SK-N-SH treated with all-trans-retinoic acid at 6 μM for 48 hours (cell line): Measurements from ENCODE around the gene HSF4.

ENCODE experiments used
- ARNTL ChIP-seq: fragments of 450-650 bp; formaldehyde crosslinking; IDR thresholded peaks from 2 replicates; pipeline ENCODE4 v1.5.0; 2020; ENCODE audit warnings: low read depth, mild to moderate bottlenecking, moderate library complexity, borderline replicate concordance
- CREB5 ChIP-seq: fragments of 250-450 bp; sonication (Bioruptor Pico); IDR thresholded peaks from 2 replicates; pipeline ENCODE4 v1.5.1; 2020; ENCODE audit warnings: low read depth, mild to moderate bottlenecking, moderate library complexity
- CSDC2 ChIP-seq: fragments of 250-450 bp; sonication (Bioruptor Pico); IDR thresholded peaks from 2 replicates; pipeline ENCODE4 v1.5.0; 2020; ENCODE audit warnings: mild to moderate bottlenecking, moderate library complexity
- CSRNP3 ChIP-seq: fragments of 250-450 bp; sonication (Bioruptor Pico); IDR thresholded peaks from 2 replicates; pipeline ENCODE4 v1.5.1; 2021; ENCODE audit warnings: mild to moderate bottlenecking, moderate library complexity
- ESRRG ChIP-seq: fragments of 250-450 bp; sonication (Bioruptor Pico); IDR thresholded peaks from 2 replicates; pipeline ENCODE4 v1.6.1; 2021; ENCODE audit warnings: mild to moderate bottlenecking
- GLIS3 ChIP-seq: fragments of 250-450 bp; sonication (Bioruptor Pico); IDR thresholded peaks from 2 replicates; pipeline ENCODE4 v1.5.0; 2020; ENCODE audit warnings: mild to moderate bottlenecking, moderate library complexity
- OSR1 ChIP-seq: fragments of 250-450 bp; sonication (Bioruptor Pico); IDR thresholded peaks from 2 replicates; pipeline ENCODE4 v1.8.0; 2022; ENCODE audit warnings: moderate library complexity, mild to moderate bottlenecking, inconsistent platforms
- PATZ1 ChIP-seq: fragments of 250-450 bp; sonication (Bioruptor Pico); IDR thresholded peaks from 2 replicates; pipeline ENCODE4 v1.8.0; 2020; ENCODE audit warnings: mild to moderate bottlenecking, moderate library complexity, borderline replicate concordance
- RARB ChIP-seq: fragments of 250-450 bp; sonication (Bioruptor Pico); IDR thresholded peaks from 2 replicates; pipeline ENCODE4 v1.8.0; 2021; ENCODE audit warnings: mild to moderate bottlenecking, moderate library complexity
- ZFP3 ChIP-seq: fragments of 250-450 bp; sonication (Bioruptor Pico); IDR thresholded peaks from 2 replicates; pipeline ENCODE4 v1.5.0; 2020; ENCODE audit warnings: mild to moderate bottlenecking, moderate library complexity
- ZFP30 ChIP-seq: fragments of 450-650 bp; formaldehyde crosslinking; IDR thresholded peaks from 2 replicates; pipeline ENCODE4 v1.5.0; 2022; ENCODE audit warnings: mild to moderate bottlenecking, moderate library complexity
- ZNF565 ChIP-seq: fragments of 450-650 bp; formaldehyde crosslinking; conservative IDR thresholded peaks from 2 replicates; pipeline ENCODE4 v1.5.0; 2020; ENCODE audit warnings: low read depth, mild to moderate bottlenecking, moderate library complexity

GRCh38 chr16:67199011-67199807, 34.7 kb downstream of the HSF4 start, which contains the start of gene ELMO3:
- TF ChIP-seq OSR1 (CRISPR knock-in tag): no peak
- no peak for TF ChIP-seq CSDC2 (CRISPR knock-in tag)
- no peak for TF ChIP-seq PATZ1 (CRISPR knock-in tag)
- TF ChIP-seq GLIS3 (CRISPR knock-in tag): no peak
- no peak for TF ChIP-seq CREB5
- no peak for TF ChIP-seq RARB (CRISPR knock-in tag)
- TF ChIP-seq ZFP30: no peak
- TF ChIP-seq ESRRG (CRISPR knock-in tag): no peak
- TF ChIP-seq ARNTL: no peak
- TF ChIP-seq ZNF565: no peak
- TF ChIP-seq CSRNP3 (CRISPR knock-in tag): no peak
- no peak for TF ChIP-seq ZFP3 (CRISPR knock-in tag)
